ENCODE measurements around the gene SPNS3.

- TF ChIP-seq CTCF (conservative IDR thresholded peaks at IDR 0.05; ENCODE audit: low read length) (no peak), EZH2phosphoT487 (IDR thresholded peaks at IDR 0.05; ENCODE audit: borderline replicate concordance, low read depth, low read length) (no peak)
Measured at GRCh38 chr17:4513113-4514032, 79.6 kb downstream of the SPNS3 start.

All from OCI-LY7 (cell line).